ENCODE results near the gene PDF. TPM values are rescaled to one million over a fixed set of nuclear protein-coding genes. Genes with fewer than 3 reads are reported as not detected.

The PDF gene
- total and polyA plus RNA-seq, 2 donors (not counting 1 experiment from before 2014, with no cell fraction given): 5.5 to 9.6 TPM

- ChIA-PET POLR2A (interaction anchor here (0.6 to 1.9 kb wide), 2 partner anchors 9 to 44 kb away, joined by 3 to 11 read pairs; partner anchors contain the start of gene PDF), CTCF (interaction anchor here (0.7 to 2.0 kb wide), 7 partner anchors 9 to 46 kb away, joined by 3 to 7 read pairs (median 4); partner anchors contain the start of genes PDF and TERF2)
- Mint-ChIP-seq H3K27ac (peak within 1 kb of the TSS; percentile 98), H3K9me3 (ENCODE audit: insufficient read depth) (no peaks in the 10 kb centered on the region), H3K4me3 (peak within 1 kb of the TSS; percentile 98), H3K27me3 (no peaks in the 10 kb centered on the region), H3K4me1 (peaks cover 45% of the 10 kb centered on the region)
- Histone ChIP-seq H3K9me3 (ENCODE audit: control extremely low read depth in 1 of 3, control insufficient read depth in 2 of 3, insufficient read depth in 1 of 3, low read length in 2 of 3) (no peaks in the 10 kb centered on the region), H3K4me2 (replicated peaks; ENCODE audit: low read depth, low read length, poor library complexity, severe bottlenecking) (peak within 1 kb of the TSS; percentile 79), H3K79me2 (ENCODE audit: control insufficient read depth, insufficient read depth, low read length) (peaks cover 51% of the 10 kb centered on the region), H3K4me3 (ENCODE audit: control extremely low read depth in 1 of 5, extremely low read depth in 1 of 5, insufficient read depth in 1 of 5, low read depth in 2 of 5, low read length in 4 of 5) (peak within 1 kb of the TSS; percentile 26 to 99 (median 68)), H3K4me1 (ENCODE audit: control insufficient read depth in 2 of 2, insufficient read depth in 2 of 2, low read length in 2 of 2) (peaks cover 17 to 27% of the 10 kb centered on the region in 2 donors), H3K27me3 (replicated peaks in 1 of 4; ENCODE audit: control extremely low read depth in 1 of 4, control insufficient read depth in 3 of 4, insufficient read depth in 4 of 4, low read length in 3 of 4) (no peaks in the 10 kb centered on the region), H3K9ac (ENCODE audit: low read length) (peak within 1 kb of the TSS; percentile 96), H4K20me1 (ENCODE audit: control insufficient read depth, insufficient read depth, low read length, poor library complexity, severe bottlenecking) (no peaks in the 10 kb centered on the region), H2AFZ (ENCODE audit: insufficient read depth, low read depth, low read length, poor library complexity, severe bottlenecking) (peak within 1 kb of the TSS; percentile 99), H3K36me3 (replicated peaks in 1 of 2; ENCODE audit: control extremely low read depth in 1 of 2, control insufficient read depth in 1 of 2, extremely low read depth in 1 of 2, insufficient read depth in 2 of 2, low read length in 1 of 2) (peaks cover 1 to 33% of the 10 kb centered on the region in 2 experiments), H3K27ac (ENCODE audit: low read length in 2 of 2) (peak within 1 kb of the TSS; percentile 65 to 87)
- intact Hi-C loops (cut with micrococcal nuclease): loop anchor here (1.0 to 2.0 kb wide), 8 partner anchors 9 to 913 kb away; partner anchors contain the start of genes CYB5B, NFAT5, NOB1 and PDF
- ATAC-seq (ENCODE audit: low read depth) (peak; percentile 94), DNase-seq (peak; percentile 96)
- under 1% methylated on average over 77 of the region's 77 CpGs for WGBS (ENCODE audit: insufficient coverage)
- no peak for TF ChIP-seq EZH2 (IDR thresholded peaks at IDR 0.05; ENCODE audit: borderline replicate concordance, insufficient read depth, low read depth, low read length, poor library complexity, severe bottlenecking)
- TF ChIP-seq CTCF (IDR thresholded peaks at IDR 0.05): peak; percentile 84
Observed at GRCh38 chr16:69339289-69340094, 9.1 kb upstream of the PDF start, which contains the start of the genes COG8 and NIP7. COG8 (minus strand) TSS chr16:69339564; CDS start chr16:69339552, 12 bp downstream. NIP7 (plus strand) TSS chr16:69339772; CDS start chr16:69339830, 58 bp downstream.

All from B cell (primary cell).